GM23338 (cell line): ENCODE results near the gene MTX3. TPM values are rescaled to one million over a fixed set of nuclear protein-coding genes. Genes with fewer than 3 reads are reported as not detected.

Experiments used
- ATAC-seq: fragments of 200-7000 bp; cut with Tn5 transposase; 3 replicates; pipeline ENCODE4 v1.9.1; 2020
- DNase-seq: peaks from one replicate; pipeline ENCODE4 v3.0.0-alpha.2; 2015; ENCODE audit warnings: low spot score
- H2AFZ ChIP-seq: fragments of 200-600 bp; sonication (generic); 2 replicates; pipeline ENCODE4 v1.8.0; 2016; ENCODE audit warnings: antibody characterized with exemption, mild to moderate bottlenecking, moderate library complexity
- H3F3A ChIP-seq: fragments of 200-600 bp; sonication (generic); replicated peaks from 2 replicates; pipeline ENCODE4 v1.8.0; 2017; ENCODE audit warnings: antibody characterized with exemption, mixed run types, low read depth
- H3K27ac ChIP-seq: fragments of 200-600 bp; sonication (generic); 2 replicates; pipeline ENCODE4 v1.6.1; 2016; ENCODE audit warnings: low read depth
- H3K27me3 ChIP-seq: fragments of 200-600 bp; sonication (generic); 2 replicates; pipeline ENCODE4 v1.8.0; 2016; ENCODE audit warnings: mild to moderate bottlenecking, mixed run types, moderate library complexity; ENCODE audit not compliant: insufficient read depth
- H3K36me3 ChIP-seq: fragments of 200-600 bp; sonication (generic); 2 replicates; pipeline ENCODE4 v1.8.0; 2016; ENCODE audit warnings: mild to moderate bottlenecking; ENCODE audit not compliant: insufficient read depth
- H3K4me1 ChIP-seq: fragments of 200-600 bp; sonication (generic); 2 replicates; pipeline ENCODE4 v1.8.0; 2016; ENCODE audit warnings: mild to moderate bottlenecking, moderate library complexity; ENCODE audit not compliant: insufficient read depth
- H3K4me2 ChIP-seq: fragments of 200-600 bp; sonication (generic); 2 replicates; pipeline ENCODE4 v1.7.1; 2017; ENCODE audit warnings: mixed run types
- H3K4me3 ChIP-seq: fragments of 200-600 bp; sonication (generic); 2 replicates; pipeline ENCODE4 v1.6.1; 2016; ENCODE audit warnings: mixed run types
- H3K79me2 ChIP-seq: fragments of 200-600 bp; sonication (generic); replicated peaks from 2 replicates; pipeline ENCODE4 v1.8.0; 2017; ENCODE audit warnings: mild to moderate bottlenecking; ENCODE audit not compliant: insufficient read depth
- H3K9me2 ChIP-seq: fragments of 200-600 bp; sonication (generic); 2 replicates; pipeline ENCODE4 v1.8.0; 2017; ENCODE audit not compliant: insufficient read depth
- H4K20me1 ChIP-seq: fragments of 200-600 bp; sonication (generic); replicated peaks from 2 replicates; pipeline ENCODE4 v1.8.0; 2017; ENCODE audit warnings: mild to moderate bottlenecking; ENCODE audit not compliant: insufficient read depth
- H3K27ac Mint-ChIP-seq: 2 replicates; pipeline ENCODE4 v1.8.0; 2020; ENCODE audit warnings: inconsistent platforms, mild to moderate bottlenecking, moderate library complexity, mixed read lengths
- H3K27me3 Mint-ChIP-seq: 3 replicates; pipeline ENCODE4 v1.8.0; 2022; ENCODE audit warnings: low read depth, mild to moderate bottlenecking, moderate library complexity, mixed read lengths, inconsistent platforms; ENCODE audit not compliant: insufficient read depth, poor library complexity
- H3K36me3 Mint-ChIP-seq: 3 replicates; pipeline ENCODE4 v1.8.0; 2021; ENCODE audit warnings: low read depth, mild to moderate bottlenecking, inconsistent platforms, moderate library complexity, mixed read lengths
- H3K4me1 Mint-ChIP-seq: 3 replicates; pipeline ENCODE4 v1.8.0; 2020; ENCODE audit warnings: mild to moderate bottlenecking, inconsistent platforms, mixed read lengths
- H3K4me3 Mint-ChIP-seq: 3 replicates; pipeline ENCODE4 v1.8.0; 2021; ENCODE audit warnings: moderate library complexity, mild to moderate bottlenecking, inconsistent platforms, mixed read lengths
- H3K9me3 Mint-ChIP-seq: 3 replicates; pipeline ENCODE4 v1.8.0; 2020; ENCODE audit warnings: moderate library complexity, mild to moderate bottlenecking, inconsistent platforms, mixed read lengths
- CREB1 ChIP-seq: fragments of 250-450 bp; sonication (Bioruptor Pico); IDR thresholded peaks from 2 replicates; pipeline ENCODE4 v1.5.0; 2020; ENCODE audit warnings: low read depth, mild to moderate bottlenecking, moderate library complexity
- EZH2 ChIP-seq: fragments of 200-600 bp; sonication (generic); IDR thresholded peaks from one replicate; pipeline ENCODE4 v1.8.0; 2017; ENCODE audit warnings: antibody characterized with exemption, mild to moderate bottlenecking, low read depth; ENCODE audit not compliant: unreplicated experiment
- EZH2phosphoT487 ChIP-seq: fragments of 200-600 bp; sonication (generic); IDR thresholded peaks from one replicate; pipeline ENCODE4 v1.8.1; 2018; ENCODE audit warnings: antibody characterized with exemption; ENCODE audit not compliant: unreplicated experiment
- JUNB ChIP-seq: IDR thresholded peaks from one replicate; pipeline ENCODE4 v1.6.1; 2016; ENCODE audit warnings: antibody characterized with exemption; ENCODE audit not compliant: unreplicated experiment
- NANOG ChIP-seq: IDR thresholded peaks from 2 replicates; pipeline ENCODE4 v1.6.1; 2016; ENCODE audit warnings: antibody characterized with exemption, borderline replicate concordance
- POLR2AphosphoS5 ChIP-seq: IDR thresholded peaks from 2 replicates; pipeline ENCODE4 v1.6.1; 2016; ENCODE audit warnings: antibody characterized with exemption, low read depth
- STAT1 ChIP-seq: IDR thresholded peaks from one replicate; pipeline ENCODE4 v1.6.1; 2016; ENCODE audit warnings: antibody characterized with exemption; ENCODE audit not compliant: unreplicated experiment
- ZNF114 ChIP-seq: fragments of 250-450 bp; sonication (Bioruptor Pico); IDR thresholded peaks from 2 replicates; pipeline ENCODE4 v1.5.0; 2020; ENCODE audit warnings: mild to moderate bottlenecking, moderate library complexity
- ZNF331 ChIP-seq: fragments of 250-450 bp; sonication (Bioruptor Pico); IDR thresholded peaks from 2 replicates; pipeline ENCODE4 v1.5.0; 2020; ENCODE audit warnings: low read depth, mild to moderate bottlenecking, moderate library complexity
- polyA plus RNA-seq: library from polyadenylated mRNA; unstranded; fragments of >200 nt; fragmentation: Nextera tagmentation; extraction: Ambion mirVana; gene quantifications from 2 replicates; pipeline ENCODE4 v1.2.1, GENCODE V29; 2016
- total RNA-seq: library from RNA; depleted of rRNA; stranded (reverse); fragments of >200 nt; shearing (Covaris generic); gene quantifications from 2 replicates; pipeline ENCODE4 v1.2.3, GENCODE V29; 2014
- TF ChIP-seq, protein P1 (sequence below): IDR thresholded peaks from one replicate; pipeline ENCODE4 v1.6.1; 2018; ENCODE audit warnings: antibody characterized with exemption; ENCODE audit not compliant: unreplicated experiment
- TF ChIP-seq, protein P2 (sequence below), 2 experiments: fragments of 200-600 bp in 1 of 2; sonication (generic) in 1 of 2; conservative IDR thresholded peaks; 2 replicates each; pipeline versions ENCODE4 v1.5.1 to v1.6.1; 2016 to 2017; ENCODE audit warnings: antibody characterized with exemption in 2 of 2, low read depth in 2 of 2, mild to moderate bottlenecking in 2 of 2, moderate library complexity in 1 of 2

The MTX3 gene
- total and polyA plus RNA-seq, 2 experiments from 2014 or later = 11.3 to 33.8 TPM

DNA sequence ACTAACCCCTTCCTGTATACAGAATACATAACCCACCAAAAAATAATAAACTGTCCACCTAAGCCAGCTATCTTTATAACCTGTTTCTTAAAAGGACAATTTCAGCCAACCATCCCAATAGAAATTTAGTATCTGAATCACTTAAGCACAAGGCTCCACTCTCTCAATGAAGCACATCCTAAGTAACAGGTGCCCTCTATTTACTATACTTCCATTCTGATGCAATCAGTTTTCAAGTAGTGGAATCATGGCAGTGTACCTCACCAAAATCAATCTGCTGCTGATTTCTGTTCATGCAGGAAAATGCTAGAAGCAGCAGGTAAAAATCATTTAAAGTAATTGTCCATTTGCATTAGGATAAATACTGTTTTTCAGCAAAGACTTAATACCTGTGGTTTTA lies 4.8 kb downstream of the MTX3 start (continued):
- TF ChIP-seq EZH2 (no peak), STAT1 (no peak), ZNF114 (CRISPR knock-in tag) (no peak), EZH2phosphoT487 (no peak)

DNA sequence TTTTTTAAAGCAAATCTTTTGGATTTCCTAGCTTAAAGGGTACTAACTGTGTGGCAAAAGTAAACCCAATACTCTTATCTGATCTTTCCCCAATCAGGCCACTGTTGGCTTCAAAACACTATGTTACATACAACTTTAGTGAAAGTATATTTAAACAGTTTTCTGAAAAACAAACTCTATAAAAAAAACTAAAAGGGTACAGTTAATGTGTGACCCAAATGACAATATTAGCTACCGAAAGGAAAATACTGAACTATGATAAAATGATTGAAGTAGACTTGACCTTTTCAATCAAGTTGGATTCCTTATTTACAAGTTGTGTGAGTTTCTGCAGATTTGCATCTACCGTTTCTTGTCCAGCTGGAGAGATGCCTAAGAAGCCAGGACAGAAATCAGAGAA lies 5.8 kb downstream of the MTX3 start:
- no peak for ATAC-seq
- H3K9me2 ChIP-seq = no peaks in the 10 kb centered on the region
- no peak overlapping the region for H2AFZ ChIP-seq
- peaks cover 16% of the 10 kb centered on the region for H3K79me2 ChIP-seq
- H3K36me3 Mint-ChIP-seq = peaks cover 76% of the 10 kb centered on the region
- no peaks in the 10 kb centered on the region for H3F3A ChIP-seq
- no peak overlapping the region for H3K4me2 ChIP-seq
- H3K4me3 Mint-ChIP-seq = no peak overlapping the region
- H3K4me1 ChIP-seq = 0 out of 2 replicates have a peak, but pooled peaks cover 4% of the 10 kb centered on the region
- H3K4me1 Mint-ChIP-seq = peaks cover 4% of the 10 kb centered on the region; the same call in 2 of the 3 replicates
- H3K4me3 ChIP-seq = no peak overlapping the region
- H3K27me3 Mint-ChIP-seq = peaks cover 2% of the 10 kb centered on the region
- no peak overlapping the region for H3K27ac Mint-ChIP-seq
- H3K36me3 ChIP-seq = peaks cover 42% of the 10 kb centered on the region
- no peak for TF ChIP-seq ZNF114 (CRISPR knock-in tag)
- no peak for TF ChIP-seq POLR2AphosphoS5
- TF ChIP-seq EZH2 = no peak
- H3K27me3 ChIP-seq = no peaks in the 10 kb centered on the region
- no peaks in the 10 kb centered on the region for H3K9me3 Mint-ChIP-seq
- H3K27ac ChIP-seq = no peak overlapping the region
- no peak for DNase-seq
- H4K20me1 ChIP-seq = no peaks in the 10 kb centered on the region

DNA sequence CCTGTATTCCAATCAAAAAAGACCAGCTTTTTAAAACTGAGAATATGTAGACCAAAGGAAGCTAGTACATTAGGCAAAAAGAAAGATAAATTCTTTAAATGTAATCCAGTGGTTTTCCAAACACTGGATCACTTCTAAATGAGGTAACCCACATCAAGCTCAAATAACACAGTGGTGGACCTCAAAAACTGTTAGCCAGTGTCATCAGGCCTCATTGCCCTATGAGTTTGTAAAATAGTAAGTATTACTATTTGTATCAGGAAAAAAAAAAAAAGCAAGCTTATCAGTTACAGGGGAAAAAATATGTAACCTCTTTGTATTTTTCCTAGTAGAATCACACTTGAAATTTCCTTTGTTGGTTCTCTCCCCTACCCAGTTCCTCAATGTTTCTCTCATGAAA lies 6.7 kb downstream of the MTX3 start:
- Mint-ChIP-seq H3K9me3 (no peaks in the 10 kb centered on the region), H3K27ac (no peak overlapping the region), H3K4me3 (no peak overlapping the region), H3K36me3 (peaks cover 77% of the 10 kb centered on the region), H3K4me1 (no peaks in the 10 kb centered on the region; the same call in 2 of the 3 replicates), H3K27me3 (peaks cover 2% of the 10 kb centered on the region)
- H3K27ac ChIP-seq = no peak overlapping the region
- H2AFZ ChIP-seq = no peak overlapping the region
- no peaks in the 10 kb centered on the region for H3K27me3 ChIP-seq
- H3F3A ChIP-seq = no peaks in the 10 kb centered on the region
- H3K4me3 ChIP-seq = no peak overlapping the region
- peaks cover 7% of the 10 kb centered on the region; the same call in 1 of the 2 replicates for H3K79me2 ChIP-seq
- H3K9me2 ChIP-seq = no peaks in the 10 kb centered on the region
- no peaks in the 10 kb centered on the region for H3K4me1 ChIP-seq
- H4K20me1 ChIP-seq = no peaks in the 10 kb centered on the region
- no peak overlapping the region for H3K4me2 ChIP-seq
- H3K36me3 ChIP-seq = peaks cover 48% of the 10 kb centered on the region
- DNase-seq (no peak), ATAC-seq (no peak)
- TF ChIP-seq CREB1 (CRISPR knock-in tag) = no peak
- TF ChIP-seq, protein P1, sequence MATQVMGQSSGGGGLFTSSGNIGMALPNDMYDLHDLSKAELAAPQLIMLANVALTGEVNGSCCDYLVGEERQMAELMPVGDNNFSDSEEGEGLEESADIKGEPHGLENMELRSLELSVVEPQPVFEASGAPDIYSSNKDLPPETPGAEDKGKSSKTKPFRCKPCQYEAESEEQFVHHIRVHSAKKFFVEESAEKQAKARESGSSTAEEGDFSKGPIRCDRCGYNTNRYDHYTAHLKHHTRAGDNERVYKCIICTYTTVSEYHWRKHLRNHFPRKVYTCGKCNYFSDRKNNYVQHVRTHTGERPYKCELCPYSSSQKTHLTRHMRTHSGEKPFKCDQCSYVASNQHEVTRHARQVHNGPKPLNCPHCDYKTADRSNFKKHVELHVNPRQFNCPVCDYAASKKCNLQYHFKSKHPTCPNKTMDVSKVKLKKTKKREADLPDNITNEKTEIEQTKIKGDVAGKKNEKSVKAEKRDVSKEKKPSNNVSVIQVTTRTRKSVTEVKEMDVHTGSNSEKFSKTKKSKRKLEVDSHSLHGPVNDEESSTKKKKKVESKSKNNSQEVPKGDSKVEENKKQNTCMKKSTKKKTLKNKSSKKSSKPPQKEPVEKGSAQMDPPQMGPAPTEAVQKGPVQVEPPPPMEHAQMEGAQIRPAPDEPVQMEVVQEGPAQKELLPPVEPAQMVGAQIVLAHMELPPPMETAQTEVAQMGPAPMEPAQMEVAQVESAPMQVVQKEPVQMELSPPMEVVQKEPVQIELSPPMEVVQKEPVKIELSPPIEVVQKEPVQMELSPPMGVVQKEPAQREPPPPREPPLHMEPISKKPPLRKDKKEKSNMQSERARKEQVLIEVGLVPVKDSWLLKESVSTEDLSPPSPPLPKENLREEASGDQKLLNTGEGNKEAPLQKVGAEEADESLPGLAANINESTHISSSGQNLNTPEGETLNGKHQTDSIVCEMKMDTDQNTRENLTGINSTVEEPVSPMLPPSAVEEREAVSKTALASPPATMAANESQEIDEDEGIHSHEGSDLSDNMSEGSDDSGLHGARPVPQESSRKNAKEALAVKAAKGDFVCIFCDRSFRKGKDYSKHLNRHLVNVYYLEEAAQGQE = no peak
- TF ChIP-seq ZNF331 (CRISPR knock-in tag) = no peak
- TF ChIP-seq, protein P2, sequence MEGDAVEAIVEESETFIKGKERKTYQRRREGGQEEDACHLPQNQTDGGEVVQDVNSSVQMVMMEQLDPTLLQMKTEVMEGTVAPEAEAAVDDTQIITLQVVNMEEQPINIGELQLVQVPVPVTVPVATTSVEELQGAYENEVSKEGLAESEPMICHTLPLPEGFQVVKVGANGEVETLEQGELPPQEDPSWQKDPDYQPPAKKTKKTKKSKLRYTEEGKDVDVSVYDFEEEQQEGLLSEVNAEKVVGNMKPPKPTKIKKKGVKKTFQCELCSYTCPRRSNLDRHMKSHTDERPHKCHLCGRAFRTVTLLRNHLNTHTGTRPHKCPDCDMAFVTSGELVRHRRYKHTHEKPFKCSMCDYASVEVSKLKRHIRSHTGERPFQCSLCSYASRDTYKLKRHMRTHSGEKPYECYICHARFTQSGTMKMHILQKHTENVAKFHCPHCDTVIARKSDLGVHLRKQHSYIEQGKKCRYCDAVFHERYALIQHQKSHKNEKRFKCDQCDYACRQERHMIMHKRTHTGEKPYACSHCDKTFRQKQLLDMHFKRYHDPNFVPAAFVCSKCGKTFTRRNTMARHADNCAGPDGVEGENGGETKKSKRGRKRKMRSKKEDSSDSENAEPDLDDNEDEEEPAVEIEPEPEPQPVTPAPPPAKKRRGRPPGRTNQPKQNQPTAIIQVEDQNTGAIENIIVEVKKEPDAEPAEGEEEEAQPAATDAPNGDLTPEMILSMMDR (conservative IDR thresholded peaks at IDR 0.05; ENCODE audit: low read depth in 2 of 2) = no peak
- no peak for TF ChIP-seq NANOG
- no peak for TF ChIP-seq STAT1
- no peak for TF ChIP-seq JUNB
- TF ChIP-seq EZH2phosphoT487 = no peak
